HepG2 (cell line): ENCODE results near the gene GFER. TPM values are rescaled to one million over a fixed set of nuclear protein-coding genes. Genes with fewer than 3 reads are reported as not detected.
A peak's percentile ranks its signal among the peaks of the same experiment; 100 is the strongest.

Experiments
- ARNT2 ChIP-seq: sonication (generic); formaldehyde crosslinking; IDR thresholded peaks from 2 replicates; pipeline ENCODE4 v1.8.0; 2022; ENCODE audit warnings: mild to moderate bottlenecking, low read depth, missing genetic modification reagents, moderate library complexity
- CENPBD1 ChIP-seq: sonication (generic); formaldehyde crosslinking; IDR thresholded peaks from 2 replicates; pipeline ENCODE4 v1.8.0; 2022; ENCODE audit warnings: missing genetic modification reagents, low read depth, mild to moderate bottlenecking, borderline replicate concordance
- CENPX ChIP-seq: sonication (generic); formaldehyde crosslinking; IDR thresholded peaks from 2 replicates; pipeline ENCODE4 v1.9.0; 2021; ENCODE audit warnings: mild to moderate bottlenecking, missing genetic modification reagents, moderate library complexity
- E2F1 ChIP-seq: sonication (generic); formaldehyde crosslinking; IDR thresholded peaks from 2 replicates; pipeline ENCODE4 v1.5.0; 2020; ENCODE audit warnings: missing genetic modification reagents
- FOXO1 ChIP-seq: sonication (generic); formaldehyde crosslinking; IDR thresholded peaks from 2 replicates; pipeline ENCODE4 v1.4.0; 2020; ENCODE audit warnings: missing genetic modification reagents
- HIVEP1 ChIP-seq: sonication (generic); formaldehyde crosslinking; IDR thresholded peaks from 2 replicates; pipeline ENCODE4 v1.4.0; 2020; ENCODE audit warnings: mild to moderate bottlenecking, missing genetic modification reagents
- HNRNPLL ChIP-seq: fragments of 200-400 bp; formaldehyde crosslinking; IDR thresholded peaks from 2 replicates; pipeline ENCODE4 v1.6.1; 2017; ENCODE audit warnings: mild to moderate bottlenecking, low read depth, low read length; ENCODE audit not compliant: poor library complexity, severe bottlenecking
- KAT8 ChIP-seq: IDR thresholded peaks from 2 replicates; pipeline ENCODE4 v1.6.1; 2016; ENCODE audit warnings: missing genetic modification reagents, missing compliant biosample characterization
- MIER2 ChIP-seq: IDR thresholded peaks from 2 replicates; pipeline ENCODE4 v1.6.1; 2016; ENCODE audit warnings: missing biosample characterization, missing genetic modification reagents
- TFE3 ChIP-seq: IDR thresholded peaks from 2 replicates; pipeline ENCODE4 v1.6.1; 2016
- ZFAT ChIP-seq: sonication (generic); formaldehyde crosslinking; conservative IDR thresholded peaks from 2 replicates; pipeline ENCODE4 v1.8.1; 2023; ENCODE audit warnings: missing genetic modification reagents, inconsistent platforms
- ZNF318 ChIP-seq: sonication (generic); formaldehyde crosslinking; IDR thresholded peaks from 2 replicates; pipeline ENCODE4 v1.4.0; 2020; ENCODE audit warnings: mild to moderate bottlenecking, missing genetic modification reagents
- ZNF619 ChIP-seq: sonication (generic); formaldehyde crosslinking; IDR thresholded peaks from 2 replicates; pipeline ENCODE4 v1.4.0; 2020; ENCODE audit warnings: mild to moderate bottlenecking, missing genetic modification reagents
- ZNF740 ChIP-seq: sonication (generic); formaldehyde crosslinking; IDR thresholded peaks from 2 replicates; pipeline ENCODE4 v1.4.0; 2020; ENCODE audit warnings: missing genetic modification reagents
- ZNF772 ChIP-seq: sonication (generic); formaldehyde crosslinking; IDR thresholded peaks from 2 replicates; pipeline ENCODE4 v1.5.0; 2020; ENCODE audit warnings: mild to moderate bottlenecking, missing genetic modification reagents
- ZNF83 ChIP-seq: sonication (generic); formaldehyde crosslinking; IDR thresholded peaks from 2 replicates; pipeline ENCODE4 v1.4.0; 2020; ENCODE audit warnings: missing genetic modification reagents, mild to moderate bottlenecking, borderline replicate concordance
- ZNF850 ChIP-seq: sonication (generic); formaldehyde crosslinking; conservative IDR thresholded peaks from 2 replicates; pipeline ENCODE4 v1.9.0; 2021; ENCODE audit warnings: mild to moderate bottlenecking, missing genetic modification reagents
- polyA plus RNA-seq, 8 experiments: library from polyadenylated mRNA; depleted of rRNA in 3 of 8; stranded (reverse) in 7 of 8; unstranded in 1 of 8; fragments of >200 nt; fragmentation: Illumina TruSeq in 4 of 8; extraction: Trizol in 4 of 8; gene quantifications; 2 replicates each; pipeline versions ENCODE4 v1.2.1 to v1.2.3, GENCODE V29; 2011 to 2016; ENCODE audit warnings: low read depth in 4 of 8, missing spikeins in 1 of 8, mixed read lengths in 1 of 8; ENCODE audit not compliant: insufficient read depth in 1 of 8
- total RNA-seq, 5 experiments: library from RNA; depleted of rRNA; stranded (reverse); fragments of >200 nt; fragmentation: Illumina TruSeq; extraction: Trizol; gene quantifications; 2 replicates each; pipeline ENCODE4 v1.2.3, GENCODE V29; 2016; ENCODE audit warnings: low read depth in 1 of 5

Gene GFER
- total and polyA plus RNA-seq, 2 of the 13 experiments (the other 11 are each of a cell fraction or from before 2014, with no cell fraction given) = 28.6 to 71.7 TPM

- TF ChIP-seq ZNF772 (CRISPR knock-in tag) (0 out of 2 replicates have a peak, but pooled peaks have one; percentile 50), ZNF318 (no peak), CENPBD1 (CRISPR knock-in tag) (no peak), ZFAT (no peak), ZNF850 (CRISPR knock-in tag) (no peak), E2F1 (no peak), CENPX (CRISPR knock-in tag) (no peak), HNRNPLL (no peak), ZNF619 (no peak), ZNF83 (no peak), MIER2 (CRISPR knock-in tag) (no peak), HIVEP1 (CRISPR knock-in tag) (no peak), FOXO1 (no peak), TFE3 (CRISPR knock-in tag) (no peak), ZNF740 (no peak), ARNT2 (CRISPR knock-in tag) (no peak; the same call in 1 of the 2 replicates), KAT8 (no peak)
Observed at GRCh38 chr16:1960665-1961630, 23.0 kb upstream of the GFER start (continued).
